KOPT-K1 (cell line): Measurements from ENCODE around the gene SHISA9.

Experiments
- H3K27ac ChIP-seq: fragments of 200-600 bp; sonication (generic); 2 replicates; pipeline ENCODE4 v1.5.1; 2016; ENCODE audit warnings: antibody characterized with exemption, mild to moderate bottlenecking, low read depth, low read length; ENCODE audit not compliant: poor library complexity, severe bottlenecking
- H3K36me3 ChIP-seq: fragments of 200-600 bp; sonication (generic); 2 replicates; pipeline ENCODE4 v1.5.1; 2017; ENCODE audit warnings: antibody characterized with exemption, mild to moderate bottlenecking, low read length, moderate library complexity; ENCODE audit not compliant: insufficient read depth
- H3K9me3 ChIP-seq: fragments of 200-600 bp; sonication (generic); 2 replicates; pipeline ENCODE4 v1.5.1; 2017; ENCODE audit warnings: antibody characterized with exemption, low read length, mild to moderate bottlenecking; ENCODE audit not compliant: insufficient read depth, poor library complexity, severe bottlenecking

SHISA9 gene

DNA sequence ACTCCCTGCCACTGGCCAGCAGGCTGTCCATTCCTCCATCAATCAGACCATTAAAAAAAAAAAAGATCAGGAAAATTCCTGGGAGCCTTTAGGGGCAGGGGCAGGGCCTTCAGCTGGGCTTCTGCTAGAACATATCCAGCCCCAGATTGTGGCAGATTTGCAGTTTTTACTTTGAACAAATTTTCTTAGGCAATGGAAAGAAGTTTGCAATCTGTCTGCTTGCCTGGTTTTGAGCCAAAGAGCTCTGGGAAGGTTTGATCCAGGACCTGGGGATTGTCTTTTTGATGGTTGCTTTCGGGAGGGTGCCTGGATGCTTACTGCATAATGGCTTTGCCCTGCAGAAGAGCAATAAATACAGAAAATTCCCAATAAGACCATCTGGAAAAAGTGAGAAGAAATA, 145.9 kb downstream of the SHISA9 start:
- Histone ChIP-seq H3K9me3 (peaks cover 9% of the 10 kb centered on the region), H3K36me3 (no peaks in the 10 kb centered on the region), H3K27ac (no peak overlapping the region)

DNA sequence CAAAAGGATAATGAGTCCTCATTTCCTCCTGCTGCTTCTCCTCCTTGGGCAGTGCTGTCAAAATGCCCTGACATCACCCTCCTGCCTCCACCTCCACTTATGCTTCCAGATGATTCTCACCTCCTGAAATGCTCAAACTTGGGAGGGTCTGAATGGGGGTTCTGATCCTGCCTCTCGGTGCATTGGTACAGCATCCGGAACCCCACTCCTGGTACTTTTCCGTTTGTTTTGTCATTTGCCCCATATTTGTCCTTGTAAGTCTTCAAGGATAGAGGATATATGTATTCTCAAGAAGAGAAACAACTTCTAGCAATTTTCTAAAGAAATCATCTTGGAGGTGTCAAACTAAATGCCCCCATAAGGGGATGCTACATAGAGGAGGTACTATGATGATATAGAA, 148.3 kb downstream of the SHISA9 start:
- Histone ChIP-seq H3K36me3 (no peaks in the 10 kb centered on the region), H3K27ac (no peak overlapping the region), H3K9me3 (peaks cover 9% of the 10 kb centered on the region)

DNA sequence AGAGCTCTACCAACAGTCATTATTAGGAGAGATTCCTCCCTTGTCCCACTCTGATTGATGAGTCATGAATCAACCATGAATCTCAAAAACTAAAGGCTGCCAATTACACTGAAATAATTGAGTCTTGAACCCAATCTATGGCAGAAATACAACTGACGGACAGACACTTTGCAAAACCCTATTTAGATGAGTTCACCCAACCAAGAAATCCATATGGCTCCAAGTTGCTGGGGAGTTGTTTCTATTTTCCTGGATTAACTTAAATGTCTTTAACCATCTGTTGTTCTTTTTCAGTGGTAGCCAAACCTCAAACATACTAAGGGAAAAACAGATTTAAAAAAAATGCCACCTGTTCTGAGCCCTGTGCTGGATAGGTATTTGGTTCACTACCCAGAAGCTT, 151.0 kb downstream of the SHISA9 start:
- Histone ChIP-seq H3K36me3 (no peaks in the 10 kb centered on the region), H3K9me3 (peaks cover 9% of the 10 kb centered on the region), H3K27ac (no peak overlapping the region)

DNA sequence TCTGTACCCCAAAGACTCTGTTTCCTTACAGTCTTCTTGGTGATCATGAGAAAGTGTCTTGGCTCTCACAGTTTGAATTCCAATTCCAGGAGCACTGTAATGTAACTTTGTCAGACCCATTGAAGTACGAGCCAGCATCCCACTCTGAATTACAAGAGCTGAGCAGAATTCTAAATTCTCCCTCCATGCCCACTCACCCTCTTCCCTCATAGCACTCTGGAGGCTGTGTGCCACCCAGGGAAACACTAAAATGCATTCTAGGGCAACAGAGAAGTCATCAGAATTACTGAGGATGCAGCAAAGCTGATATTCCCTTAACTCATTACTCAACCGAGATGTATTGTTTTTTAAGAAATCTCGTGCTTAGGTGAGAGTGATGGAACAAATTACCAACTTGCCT, 154.1 kb downstream of the SHISA9 start:
- Histone ChIP-seq H3K36me3 (no peaks in the 10 kb centered on the region), H3K9me3 (no peaks in the 10 kb centered on the region), H3K27ac (no peak overlapping the region)

DNA sequence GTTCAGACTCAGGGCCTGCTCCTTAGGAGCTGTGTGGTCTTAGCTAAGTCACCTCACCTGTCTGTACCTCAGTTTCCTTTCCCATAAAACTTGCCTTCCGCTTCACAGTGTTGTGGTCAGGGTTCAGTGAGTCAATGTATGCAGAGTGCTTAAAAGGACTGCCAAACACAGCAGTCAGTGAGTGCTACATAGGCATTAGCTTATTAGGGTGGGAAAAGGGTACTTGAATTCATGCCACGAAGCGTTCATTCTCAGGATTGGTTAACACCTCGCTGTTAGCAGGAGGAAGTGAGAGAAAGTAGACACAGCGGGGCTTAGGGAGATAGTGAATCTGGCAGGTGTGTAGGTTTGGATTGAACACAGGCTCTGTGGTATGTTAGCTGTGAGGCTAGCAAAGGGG, 155.2 kb downstream of the SHISA9 start:
- Histone ChIP-seq H3K27ac (no peak overlapping the region), H3K9me3 (no peaks in the 10 kb centered on the region), H3K36me3 (no peaks in the 10 kb centered on the region)

DNA sequence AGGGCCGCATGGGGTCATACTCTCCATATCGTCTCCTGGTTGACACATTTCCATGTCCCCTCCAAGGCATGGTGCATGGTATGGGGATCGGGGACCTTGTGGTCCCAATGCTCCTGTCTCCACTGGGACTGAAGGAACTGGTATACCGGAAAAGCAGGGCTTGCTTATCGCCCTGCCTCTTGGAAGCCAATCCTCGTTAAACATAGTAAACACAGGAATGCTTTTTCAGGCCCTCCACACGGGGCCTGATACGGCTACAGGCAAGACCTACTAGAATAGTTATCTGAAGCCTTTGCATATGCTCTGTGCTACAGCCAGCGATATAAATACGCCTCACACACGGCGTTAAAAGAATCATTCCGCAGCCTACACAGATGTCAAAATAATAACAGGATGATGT, 159.5 kb downstream of the SHISA9 start:
- Histone ChIP-seq H3K27ac (no peak overlapping the region), H3K36me3 (no peaks in the 10 kb centered on the region)

DNA sequence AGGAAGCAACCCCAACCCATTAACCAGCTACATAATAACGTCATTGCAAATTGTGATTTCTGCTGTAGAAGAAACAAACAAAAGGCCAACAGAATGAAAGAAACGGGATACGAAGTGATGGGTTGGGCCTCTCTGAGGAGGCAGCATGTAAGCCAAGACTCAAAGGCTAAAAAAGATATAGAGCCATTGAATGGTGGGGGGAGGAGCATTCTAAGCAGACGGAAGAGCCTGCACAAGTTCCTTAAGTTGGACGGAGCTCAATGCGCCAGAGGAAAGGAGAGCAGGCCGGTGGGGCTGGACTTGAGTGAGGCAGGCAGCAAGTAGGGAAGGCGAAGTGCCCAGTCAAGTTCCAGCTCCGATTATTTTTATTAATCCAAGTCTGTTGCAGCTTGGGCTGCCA, 160.3 kb downstream of the SHISA9 start:
- no peaks in the 10 kb centered on the region for H3K36me3 ChIP-seq
- H3K9me3 ChIP-seq: no peaks in the 10 kb centered on the region
- no peak overlapping the region for H3K27ac ChIP-seq

More for the DNA sequence above, 159.5 kb downstream of the SHISA9 start:
- H3K9me3 ChIP-seq: no peaks in the 10 kb centered on the region

DNA sequence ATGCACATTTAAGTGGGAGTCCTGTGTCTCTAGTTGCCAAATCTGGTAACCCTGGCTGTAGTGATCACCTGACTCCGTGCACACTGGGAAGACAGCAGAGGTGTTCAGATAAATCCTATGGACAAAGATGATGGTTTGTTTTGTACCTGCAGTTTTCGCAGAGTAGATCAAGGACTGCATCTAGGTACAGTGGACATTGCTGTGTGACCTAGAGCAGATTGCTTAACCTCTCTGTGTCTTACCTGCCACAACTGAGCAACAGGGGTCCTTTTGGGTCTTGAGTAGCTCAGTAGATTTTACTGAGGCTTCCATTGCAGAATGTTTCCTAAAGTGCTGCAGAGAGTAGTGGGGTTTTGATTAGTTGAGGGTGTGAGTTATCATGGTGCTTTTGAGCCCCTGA, 160.8 kb downstream of the SHISA9 start:
- H3K36me3 ChIP-seq: no peaks in the 10 kb centered on the region
- H3K9me3 ChIP-seq: no peaks in the 10 kb centered on the region
- no peak overlapping the region for H3K27ac ChIP-seq

DNA sequence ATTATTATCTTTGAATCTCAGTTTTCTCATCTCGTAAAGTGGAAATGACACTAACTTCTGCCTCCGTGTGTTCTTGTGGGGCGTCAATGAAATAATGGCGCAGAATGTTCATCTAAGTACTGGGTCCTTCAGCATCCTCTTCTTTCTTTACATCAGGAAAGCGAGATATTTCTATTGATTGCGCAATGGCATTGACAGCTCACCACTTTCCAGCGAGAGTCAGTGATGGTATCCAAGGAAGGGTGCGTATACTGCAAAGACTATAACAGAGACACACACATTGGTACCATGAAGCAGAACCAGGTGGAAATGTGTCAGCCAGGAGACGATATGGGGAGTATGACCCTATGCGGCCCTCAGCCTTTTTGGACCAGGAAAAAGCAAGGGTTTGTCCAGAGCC, 162.1 kb downstream of the SHISA9 start:
- Histone ChIP-seq H3K27ac (no peak overlapping the region), H3K9me3 (no peaks in the 10 kb centered on the region), H3K36me3 (no peaks in the 10 kb centered on the region)

DNA sequence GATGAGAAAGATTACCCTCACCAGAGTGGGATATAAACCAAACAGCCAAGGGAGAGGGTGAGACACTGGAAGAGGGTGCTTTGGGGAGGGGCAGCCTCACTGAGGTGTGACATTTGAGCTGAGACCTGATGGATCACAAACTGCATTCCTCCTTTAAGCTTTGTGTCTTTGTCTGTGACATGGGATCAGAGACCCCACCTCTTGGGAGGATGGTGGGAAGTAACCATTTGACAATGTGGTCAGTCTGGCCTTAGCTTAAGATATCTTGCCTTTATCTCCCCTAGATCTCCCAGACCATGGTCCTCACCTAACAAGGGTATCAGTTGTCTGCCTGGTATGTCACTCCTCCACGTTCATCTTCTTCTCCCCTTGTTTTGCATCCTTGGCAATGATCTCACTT, 163.4 kb downstream of the SHISA9 start:
- peaks cover 7% of the 10 kb centered on the region for H3K9me3 ChIP-seq
- H3K36me3 ChIP-seq: no peaks in the 10 kb centered on the region
- no peak overlapping the region for H3K27ac ChIP-seq

DNA sequence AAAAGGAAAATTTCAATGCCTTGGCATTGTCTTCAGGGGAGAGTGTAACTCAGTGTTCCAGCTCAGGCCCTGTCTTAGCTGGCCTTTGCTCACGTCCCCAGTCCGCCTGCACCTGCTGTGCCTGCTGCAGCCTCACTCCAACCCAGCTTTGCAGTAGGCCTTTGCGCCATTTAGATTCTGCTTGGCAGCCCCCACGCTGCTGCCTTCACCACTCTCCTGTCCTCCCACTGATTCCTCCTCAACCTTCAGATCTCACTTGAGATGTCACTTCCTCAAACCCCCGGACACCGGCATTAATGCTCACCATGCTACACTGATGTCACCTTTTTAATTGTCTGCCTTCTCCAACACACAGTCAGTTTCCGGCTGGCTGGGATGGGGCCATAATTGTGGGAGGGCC, 166.2 kb downstream of the SHISA9 start:
- H3K9me3 ChIP-seq: peaks cover 7% of the 10 kb centered on the region
- H3K36me3 ChIP-seq: no peaks in the 10 kb centered on the region
- H3K27ac ChIP-seq: no peak overlapping the region

DNA sequence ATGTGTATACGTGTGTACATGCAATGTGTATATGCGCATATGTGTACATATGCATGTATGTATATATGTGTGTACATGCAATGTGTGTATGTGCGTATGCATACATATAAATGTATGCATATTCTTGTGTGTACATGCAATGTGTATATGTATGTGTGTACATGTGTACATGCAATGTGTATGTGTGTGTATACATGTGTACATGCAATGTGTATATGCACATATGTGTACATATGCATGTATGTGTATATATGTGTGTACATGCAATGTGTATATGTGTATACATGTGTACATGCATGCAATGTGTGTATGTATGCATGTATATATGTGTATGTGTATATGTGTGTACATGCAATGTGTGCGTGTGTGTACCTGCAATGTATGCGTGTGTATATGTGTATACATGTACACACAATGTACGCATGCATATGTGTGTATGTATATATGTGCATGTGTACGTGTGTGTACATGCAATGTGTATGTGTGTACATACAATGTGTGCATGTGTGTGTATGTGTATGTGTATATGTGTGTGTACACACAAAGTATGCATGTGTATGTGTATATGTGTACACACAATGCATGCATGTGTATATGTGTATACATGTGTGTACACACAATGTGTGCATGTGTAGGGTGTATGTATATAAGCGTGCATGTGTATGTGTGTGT, 167.7 kb downstream of the SHISA9 start:
- no peaks in the 10 kb centered on the region for H3K36me3 ChIP-seq
- peaks cover 7% of the 10 kb centered on the region for H3K9me3 ChIP-seq
- no peak overlapping the region for H3K27ac ChIP-seq

DNA sequence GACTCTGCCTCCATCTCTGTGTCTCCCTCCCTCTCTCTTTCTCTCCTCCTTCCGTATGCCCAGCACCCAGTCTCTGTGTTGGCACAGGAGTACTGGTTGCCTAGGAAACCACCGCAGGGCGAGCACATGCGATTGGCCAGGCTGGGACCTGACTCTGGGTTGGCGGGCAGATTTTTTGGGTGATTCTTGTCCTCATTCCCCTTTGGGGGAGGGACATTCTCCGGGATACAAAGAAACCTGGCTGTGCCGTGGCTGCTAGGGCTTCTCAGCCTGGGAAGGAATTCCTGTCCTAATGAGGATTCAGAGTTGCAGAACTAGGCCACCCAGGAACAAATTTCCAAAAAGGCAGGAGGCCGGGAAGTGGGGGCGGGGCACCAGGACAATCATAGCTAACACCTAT, 168.9 kb downstream of the SHISA9 start:
- Histone ChIP-seq H3K9me3 (peaks cover 7% of the 10 kb centered on the region), H3K36me3 (no peaks in the 10 kb centered on the region), H3K27ac (no peak overlapping the region)

DNA sequence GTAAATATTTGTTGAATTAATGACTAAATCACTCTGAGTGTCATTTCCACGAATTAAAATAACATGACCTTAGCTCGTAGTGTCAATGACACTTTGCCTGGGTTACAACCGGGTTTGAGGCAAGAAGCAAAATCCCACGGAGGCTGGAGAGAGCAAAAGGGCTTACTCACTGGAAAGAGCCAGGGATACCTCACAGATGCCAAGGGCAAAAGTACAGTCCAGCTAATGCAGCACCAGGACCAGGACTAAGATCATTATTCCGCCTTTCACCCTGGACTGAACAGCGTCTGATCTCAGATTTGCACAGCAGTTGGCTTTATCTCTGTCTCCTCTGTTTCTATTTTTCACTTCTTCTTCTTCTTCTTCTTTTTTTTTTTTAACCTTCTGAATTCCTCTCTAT, 175.5 kb downstream of the SHISA9 start:
- Histone ChIP-seq H3K27ac (no peak overlapping the region), H3K36me3 (no peaks in the 10 kb centered on the region), H3K9me3 (no peaks in the 10 kb centered on the region)

DNA sequence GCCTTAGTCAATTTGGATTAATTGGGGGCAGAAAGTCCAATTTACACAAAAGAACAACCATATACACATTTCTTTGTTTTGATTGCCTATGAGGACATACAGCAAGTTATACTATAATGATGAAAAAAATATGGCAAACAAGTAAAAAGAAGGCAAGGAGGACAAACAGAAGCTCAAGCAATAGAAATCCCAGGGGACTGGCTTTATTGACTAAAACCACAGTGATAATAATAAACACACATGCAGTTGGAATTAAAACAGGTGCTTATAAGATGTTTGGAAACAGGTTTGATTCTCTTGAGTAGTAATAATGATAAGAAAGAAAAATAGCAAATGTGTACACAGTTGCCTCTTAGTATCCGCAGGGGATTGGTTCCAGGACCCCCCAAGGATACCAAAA, 176.4 kb downstream of the SHISA9 start:
- Histone ChIP-seq H3K27ac (no peak overlapping the region), H3K36me3 (no peaks in the 10 kb centered on the region)

DNA sequence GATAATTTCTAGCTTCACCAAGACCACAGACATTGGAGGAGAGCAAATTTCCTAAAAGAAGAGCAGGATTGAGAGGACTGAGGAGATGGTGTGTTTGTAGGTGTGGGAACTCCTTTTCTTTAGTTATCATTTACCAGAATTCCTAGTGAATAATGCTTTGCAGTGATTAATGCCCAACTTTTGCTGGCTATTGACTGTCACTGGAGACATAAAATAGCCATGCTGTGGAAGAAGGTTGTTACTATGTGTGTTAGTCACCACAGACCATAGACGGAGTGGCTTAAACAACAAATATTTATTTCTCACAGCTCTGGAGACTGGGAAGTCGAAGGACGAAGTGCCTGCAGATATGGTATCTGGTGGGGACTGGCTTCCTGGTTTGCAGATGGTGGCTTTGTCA, 179.1 kb downstream of the SHISA9 start:
- Histone ChIP-seq H3K27ac (no peak overlapping the region), H3K36me3 (no peaks in the 10 kb centered on the region), H3K9me3 (no peaks in the 10 kb centered on the region)

More for the DNA sequence above, 176.4 kb downstream of the SHISA9 start:
- H3K9me3 ChIP-seq: no peaks in the 10 kb centered on the region
